ENCODE results near the gene CRYAB.

- no peak for TF ChIP-seq CTCF (conservative IDR thresholded peaks at IDR 0.05; ENCODE audit: low read depth, low read length)
- TF ChIP-seq EZH2 (IDR thresholded peaks at IDR 0.05; ENCODE audit: borderline replicate concordance, low read depth, low read length, poor library complexity, severe bottlenecking): no peak
These were observed at the start of gene CRYAB for GRCh38 chr11:111911563-111912401.
